Mesodermal cell (in vitro differentiated cells): ENCODE data around the gene DCDC2.
"Not testable (repeated sequence)": the region's sequence is repeated elsewhere in the genome, so short reads cannot be mapped to it uniquely, and the experiment has no call there.

ENCODE experiments used
- H3K27ac ChIP-seq: 2 replicates; pipeline ENCODE4 v1.7.0; 2013; ENCODE audit warnings: mild to moderate bottlenecking, low read depth, low read length, moderate library complexity; ENCODE audit not compliant: severe bottlenecking
- H3K36me3 ChIP-seq: 2 replicates; pipeline ENCODE4 v1.7.1; 2013; ENCODE audit warnings: mild to moderate bottlenecking, low read length, moderate library complexity; ENCODE audit not compliant: control insufficient read depth, insufficient read depth
- H3K4me1 ChIP-seq: one replicate; pipeline ENCODE4 v1.7.1; 2013; ENCODE audit warnings: mild to moderate bottlenecking, low read length; ENCODE audit not compliant: insufficient read depth, control insufficient read depth, poor library complexity, severe bottlenecking
- H3K4me3 ChIP-seq: 2 replicates; pipeline ENCODE4 v1.7.0; 2013; ENCODE audit warnings: low read length, control low read depth, mild to moderate bottlenecking; ENCODE audit not compliant: insufficient read depth, poor library complexity, severe bottlenecking; ENCODE audit errors: extremely low read depth
- H3K9me3 ChIP-seq: 2 replicates; pipeline ENCODE4 v1.7.1; 2013; ENCODE audit warnings: mild to moderate bottlenecking, low read length, moderate library complexity; ENCODE audit not compliant: control insufficient read depth
- WGBS, 2 experiments: methylation state at CpG; one replicate each; pipeline ENCODE4 v1.1.5; 2013; ENCODE audit warnings: missing lambda C conversion rate in 2 of 2; ENCODE audit not compliant: insufficient coverage in 2 of 2; 5-methylcytosine and 5-hydroxymethylcytosine counted together

Gene DCDC2

GRCh38 chr6:24225838-24226237 lies 132.0 kb downstream of the DCDC2 start:
- H3K27ac ChIP-seq, result no peak overlapping the region
- no peak overlapping the region for H3K4me3 ChIP-seq
- peaks cover 15% of the 10 kb centered on the region for H3K4me1 ChIP-seq
- H3K36me3 ChIP-seq, result no peaks in the 10 kb centered on the region
- WGBS, 2 experiments, result no CpG with 5 or more reads among the region's 2 CpGs
- H3K9me3 ChIP-seq, result no peaks in the 10 kb centered on the region

GRCh38 chr6:24223115-24223919 lies 134.5 kb downstream of the DCDC2 start:
- 91% methylated on average over 5 of the region's 7 CpGs for WGBS, 2 experiments
- no peak overlapping the region for H3K27ac ChIP-seq
- H3K4me3 ChIP-seq, result no peak overlapping the region
- no peaks in the 10 kb centered on the region for H3K36me3 ChIP-seq
- no peaks in the 10 kb centered on the region for H3K9me3 ChIP-seq
- H3K4me1 ChIP-seq, result peaks cover 9% of the 10 kb centered on the region

GRCh38 chr6:24219670-24220069 lies 138.2 kb downstream of the DCDC2 start:
- H3K4me3 ChIP-seq, result no peak overlapping the region
- no peaks in the 10 kb centered on the region for H3K36me3 ChIP-seq
- H3K4me1 ChIP-seq, result no peaks in the 10 kb centered on the region
- H3K27ac ChIP-seq, result no peak overlapping the region
- WGBS, 2 experiments, result 80% methylated on average over 1 of the region's 3 CpGs; no CpG with 5 or more reads in 1 of the 2 experiments
- H3K9me3 ChIP-seq, result no peaks in the 10 kb centered on the region

- Histone ChIP-seq H3K36me3 (no peaks in the 10 kb centered on the region), H3K4me3 (no peak overlapping the region), H3K9me3 (no peaks in the 10 kb centered on the region), H3K27ac (no peak overlapping the region), H3K4me1 (no peaks in the 10 kb centered on the region)
- WGBS, 2 experiments, result 72 to 74% methylated on average over 3 to 4 of the region's 5 CpGs
These were observed 142.9 kb downstream of the DCDC2 start for GRCh38 chr6:24214984-24215383.

- Histone ChIP-seq H3K9me3 (no peaks in the 10 kb centered on the region), H3K36me3 (no peaks in the 10 kb centered on the region), H3K4me1 (no peaks in the 10 kb centered on the region), H3K4me3 (no peak overlapping the region), H3K27ac (no peak overlapping the region)
- WGBS, 2 experiments, result 93 to 100% methylated on average over 1 to 2 of the region's 4 CpGs
These were observed 150.4 kb downstream of the DCDC2 start for GRCh38 chr6:24207413-24207812.

- Histone ChIP-seq H3K4me3 (no peak overlapping the region), H3K36me3 (no peaks in the 10 kb centered on the region), H3K4me1 (no peaks in the 10 kb centered on the region), H3K9me3 (no peaks in the 10 kb centered on the region), H3K27ac (no peak overlapping the region)
- 10% methylated on average over 1 of the region's 4 CpGs; no CpG with 5 or more reads in 1 of the 2 experiments for WGBS, 2 experiments
These were observed 152.8 kb downstream of the DCDC2 start for GRCh38 chr6:24205020-24205492.

- WGBS, 2 experiments, result no CpG with 5 or more reads among the region's 3 CpGs
- H3K27ac ChIP-seq, H3K36me3 ChIP-seq, H3K4me1 ChIP-seq, H3K9me3 ChIP-seq, H3K4me3 ChIP-seq: not testable (repeated sequence)
These were observed 153.7 kb downstream of the DCDC2 start for GRCh38 chr6:24204113-24204512.

GRCh38 chr6:24197892-24198291 lies 160.0 kb downstream of the DCDC2 start:
- 82% methylated on average over 1 of the region's 1 CpG; no CpG with 5 or more reads in 1 of the 2 experiments for WGBS, 2 experiments

GRCh38 chr6:24195836-24196597 lies 161.8 kb downstream of the DCDC2 start:
- H3K4me1 ChIP-seq, result no peaks in the 10 kb centered on the region
- H3K36me3 ChIP-seq, result no peaks in the 10 kb centered on the region
- no peak overlapping the region for H3K27ac ChIP-seq
- H3K4me3 ChIP-seq, result no peak overlapping the region
- 79 to 100% methylated on average over 2 to 3 of the region's 3 CpGs for WGBS, 2 experiments
- no peaks in the 10 kb centered on the region for H3K9me3 ChIP-seq

More at GRCh38 chr6:24197892-24198291, 160.0 kb downstream of the DCDC2 start:
- no peaks in the 10 kb centered on the region for H3K4me1 ChIP-seq
- H3K27ac ChIP-seq, result no peak overlapping the region
- no peaks in the 10 kb centered on the region for H3K9me3 ChIP-seq
- no peak overlapping the region for H3K4me3 ChIP-seq
- H3K36me3 ChIP-seq, result no peaks in the 10 kb centered on the region

- H3K9me3 ChIP-seq, result no peaks in the 10 kb centered on the region
- H3K4me3 ChIP-seq, result no peak overlapping the region
- WGBS, 2 experiments, result 100% methylated on average over 1 of the region's 2 CpGs; no CpG with 5 or more reads in 1 of the 2 experiments
- no peak overlapping the region for H3K27ac ChIP-seq
- H3K36me3 ChIP-seq, result no peaks in the 10 kb centered on the region
- H3K4me1 ChIP-seq, result no peaks in the 10 kb centered on the region
These were observed 162.7 kb downstream of the DCDC2 start for GRCh38 chr6:24194978-24195700.
